T47D (cell line): ENCODE measurements around the gene NDUFA3.
"Not testable (repeated sequence)": the region's sequence is repeated elsewhere in the genome, so short reads cannot be mapped to it uniquely, and the experiment has no call there.

Experiments used
- DNase-seq, 2 experiments: peaks; one replicate each; pipeline versions ENCODE4 v3.0.0 to v3.0.0-alpha.2; 2011 to 2012; ENCODE audit warnings: low read depth in 1 of 2, low spot score in 1 of 2
- JUND ChIP-seq: IDR thresholded peaks from 2 replicates; pipeline ENCODE4 v1.6.1; 2012; ENCODE audit warnings: low read depth
- in situ Hi-C: cut with HindIII; loops from 2 replicates; pipeline ENCODE4 v1.10.0; 2016; ENCODE audit warnings: low sequenced_read_pairs, low pct_unique_long_range_greater_than_20kb

The NDUFA3 gene

GRCh38 chr19:54102421-54103169 is at the start of gene NDUFA3:
TSS of gene NDUFA3 (plus strand) at chr19:54102855. CDS start at chr19:54102879, 24 bp downstream.
- DNase-seq = peak; percentile 97 to 98
- TF ChIP-seq JUND = no peak
- in situ Hi-C loops = no loop called here

DNA sequence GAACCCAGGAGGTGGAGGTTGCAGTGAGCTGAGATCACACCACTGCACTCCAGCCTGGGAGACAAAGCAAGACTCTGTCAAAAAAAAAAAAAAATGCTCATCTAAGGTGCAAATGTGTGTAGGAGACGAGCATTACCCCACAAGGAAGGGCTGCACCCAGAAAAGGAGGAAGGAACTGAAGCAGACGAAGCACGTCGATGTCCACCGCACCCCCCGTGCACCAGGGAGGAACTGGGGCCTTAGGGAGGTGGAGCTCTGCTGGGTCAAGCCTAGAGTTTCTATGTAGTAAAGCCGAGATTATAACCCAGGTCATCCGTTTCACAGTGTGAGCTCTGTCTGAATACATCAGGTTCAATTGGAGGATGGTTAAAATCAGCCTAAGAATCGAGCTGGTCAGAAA is 40.0 kb upstream of the NDUFA3 start:
- no peak for TF ChIP-seq JUND
- in situ Hi-C loops = no loop called here
- DNase-seq = no peak

GRCh38 chr19:54063350-54064116 is 39.1 kb upstream of the NDUFA3 start, which contains the start of gene VSTM1:
TSS of gene VSTM1 (minus strand) at chr19:54063897. CDS start at chr19:54063777, 120 bp downstream.
- TF ChIP-seq JUND = no peak
- in situ Hi-C loops = no loop called here
- no peak for DNase-seq

- in situ Hi-C loops = no loop called here
- TF ChIP-seq JUND = no peak
- DNase-seq = no peak
Observed at GRCh38 chr19:54069470-54069869, 33.2 kb upstream of the NDUFA3 start.

DNA sequence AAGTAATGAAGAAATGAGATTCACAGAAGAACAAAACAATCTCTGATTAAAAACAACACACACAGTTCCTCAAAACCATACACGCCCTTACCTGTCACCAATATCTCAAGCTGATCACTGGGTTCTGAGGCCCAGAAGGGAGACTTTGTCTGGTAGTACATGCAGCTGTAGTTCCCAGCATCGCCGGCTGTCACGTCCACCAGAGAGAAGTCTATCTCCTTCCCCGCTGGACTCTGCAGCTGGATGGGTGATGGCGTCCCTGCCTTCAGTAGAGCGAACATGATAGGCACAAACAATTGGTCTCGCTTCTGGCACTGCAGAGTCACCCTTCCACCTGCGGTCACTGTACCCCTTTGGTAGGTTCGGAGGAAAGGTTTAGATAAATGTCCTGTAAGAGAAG is 28.8 kb upstream of the NDUFA3 start:
- DNase-seq = no peak
- in situ Hi-C loops = no loop called here
- no peak for TF ChIP-seq JUND

- in situ Hi-C loops = no loop called here
- DNase-seq = no peak
- no peak for TF ChIP-seq JUND
Observed at GRCh38 chr19:54074851-54075250, 27.8 kb upstream of the NDUFA3 start.

- no peak for TF ChIP-seq JUND
- no peak for DNase-seq
- in situ Hi-C loops = no loop called here
Observed at GRCh38 chr19:54077334-54077733, 25.3 kb upstream of the NDUFA3 start.

DNA sequence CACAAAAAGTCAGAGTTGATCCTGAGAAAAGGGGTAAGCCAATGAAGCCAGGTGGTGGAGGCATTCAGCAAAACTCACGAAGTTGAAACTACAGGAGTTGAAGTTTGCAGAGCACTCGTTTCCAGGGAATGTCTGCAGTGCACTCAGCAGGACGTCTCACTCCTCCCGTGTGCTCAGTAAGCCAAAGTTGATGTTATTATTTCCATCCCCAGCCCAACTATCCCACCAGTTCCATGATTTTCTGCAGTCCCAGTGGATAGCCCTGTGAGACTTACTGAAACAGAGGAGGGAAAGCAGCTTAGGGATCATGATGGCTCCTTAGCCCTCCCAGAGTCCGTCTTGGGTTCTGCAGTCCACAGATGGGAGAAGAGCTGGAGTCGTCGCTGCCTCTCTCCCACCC is 21.6 kb upstream of the NDUFA3 start, which contains the start of gene TARM1:
TARM1 (minus strand) TSS at position 334 of the 400 bp plus-strand sequence; CDS start at position 309, 25 bp downstream.
- no peak for DNase-seq

DNA sequence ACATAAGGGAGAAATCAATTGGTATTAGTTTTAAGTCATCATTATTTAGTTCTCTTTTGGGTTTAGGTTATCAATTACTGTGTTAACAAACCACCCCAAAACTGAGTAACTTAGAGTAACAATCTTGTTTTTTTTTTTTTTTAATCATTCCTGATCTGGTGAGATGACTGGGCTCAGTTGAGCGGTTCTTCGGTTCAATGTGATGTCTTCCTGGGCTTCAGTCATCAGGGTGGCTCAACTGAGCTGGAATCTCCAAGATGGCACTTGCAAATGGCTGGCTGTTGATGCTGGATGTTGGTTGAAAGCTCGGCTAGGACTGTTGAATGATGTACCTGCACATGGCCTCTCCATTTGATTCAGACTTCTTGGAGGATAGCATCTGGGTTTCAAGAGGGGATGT is 18.2 kb upstream of the NDUFA3 start:
- in situ Hi-C loops = no loop called here
- no peak for TF ChIP-seq JUND
- no peak for DNase-seq

More for the DNA sequence above, 21.6 kb upstream of the NDUFA3 start, which contains the start of gene TARM1:
- no peak for TF ChIP-seq JUND
- in situ Hi-C loops = no loop called here

DNA sequence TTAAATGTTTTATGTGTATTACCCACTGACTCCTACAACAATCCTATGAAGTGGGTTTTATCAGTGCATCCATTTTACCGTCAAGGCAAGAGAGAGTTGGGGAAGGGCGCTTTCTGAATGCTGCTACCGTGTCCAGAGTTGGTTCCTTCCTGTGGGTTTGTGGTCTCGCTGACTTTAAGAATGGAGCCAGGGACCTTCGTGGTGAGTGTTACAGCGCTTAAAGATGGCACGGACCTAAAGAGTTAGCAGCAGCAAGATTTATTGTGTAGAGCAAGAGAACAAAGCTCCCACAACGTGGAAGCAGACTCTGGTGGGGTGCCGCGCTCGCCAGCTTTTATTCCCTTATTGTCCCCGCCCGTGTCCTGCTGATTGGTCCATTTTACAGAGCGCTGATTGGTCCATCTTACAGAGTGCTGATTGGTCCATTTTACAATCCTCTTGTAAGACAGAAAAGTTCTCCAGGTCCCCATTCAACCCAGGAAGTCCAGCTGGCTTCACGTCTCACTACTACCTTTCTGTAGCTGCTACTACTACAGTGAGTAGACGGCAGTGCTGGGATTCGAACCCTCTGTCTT is 8.1 kb upstream of the NDUFA3 start:
- no peak for DNase-seq
- in situ Hi-C loops = no loop called here
- no peak for TF ChIP-seq JUND

DNA sequence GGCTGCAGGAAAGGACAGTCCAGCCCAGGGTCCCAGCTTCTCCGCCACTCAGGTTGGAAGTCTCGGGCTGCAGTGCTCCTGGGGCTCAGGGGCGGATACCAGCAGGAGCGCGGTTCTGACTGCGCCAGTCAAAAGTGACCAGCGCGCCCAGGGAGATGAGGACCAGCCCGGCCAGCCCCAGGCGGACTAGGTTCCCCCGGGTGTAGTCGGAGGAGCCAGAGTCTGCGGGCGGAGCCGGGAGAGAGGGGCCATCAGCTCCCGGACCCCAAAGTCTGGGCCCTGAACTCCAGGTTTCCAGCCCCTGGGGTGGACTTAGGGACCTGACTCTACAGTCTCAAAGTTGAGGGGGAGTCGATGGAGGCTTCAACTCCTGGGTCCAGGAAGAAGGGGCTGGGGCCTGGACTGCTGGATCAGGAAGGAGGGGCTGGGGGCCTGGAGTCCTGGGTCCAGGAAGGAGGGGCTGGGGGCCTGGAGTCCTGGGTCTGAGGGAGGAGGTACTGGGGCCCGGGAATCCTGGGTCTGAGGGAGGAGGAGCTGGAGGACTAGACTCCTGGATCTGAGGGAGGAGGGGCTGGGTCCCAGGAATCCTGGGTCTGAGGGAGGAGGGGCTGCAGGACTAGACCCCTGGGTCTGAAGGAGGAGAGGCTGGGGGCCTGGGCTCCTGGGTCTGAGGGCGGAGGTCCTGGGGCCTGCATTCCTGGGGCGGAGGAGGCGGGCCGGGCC is 7.4 kb upstream of the NDUFA3 start:
- DNase-seq = no peak
- in situ Hi-C loops = no loop called here
- TF ChIP-seq JUND = no peak

DNA sequence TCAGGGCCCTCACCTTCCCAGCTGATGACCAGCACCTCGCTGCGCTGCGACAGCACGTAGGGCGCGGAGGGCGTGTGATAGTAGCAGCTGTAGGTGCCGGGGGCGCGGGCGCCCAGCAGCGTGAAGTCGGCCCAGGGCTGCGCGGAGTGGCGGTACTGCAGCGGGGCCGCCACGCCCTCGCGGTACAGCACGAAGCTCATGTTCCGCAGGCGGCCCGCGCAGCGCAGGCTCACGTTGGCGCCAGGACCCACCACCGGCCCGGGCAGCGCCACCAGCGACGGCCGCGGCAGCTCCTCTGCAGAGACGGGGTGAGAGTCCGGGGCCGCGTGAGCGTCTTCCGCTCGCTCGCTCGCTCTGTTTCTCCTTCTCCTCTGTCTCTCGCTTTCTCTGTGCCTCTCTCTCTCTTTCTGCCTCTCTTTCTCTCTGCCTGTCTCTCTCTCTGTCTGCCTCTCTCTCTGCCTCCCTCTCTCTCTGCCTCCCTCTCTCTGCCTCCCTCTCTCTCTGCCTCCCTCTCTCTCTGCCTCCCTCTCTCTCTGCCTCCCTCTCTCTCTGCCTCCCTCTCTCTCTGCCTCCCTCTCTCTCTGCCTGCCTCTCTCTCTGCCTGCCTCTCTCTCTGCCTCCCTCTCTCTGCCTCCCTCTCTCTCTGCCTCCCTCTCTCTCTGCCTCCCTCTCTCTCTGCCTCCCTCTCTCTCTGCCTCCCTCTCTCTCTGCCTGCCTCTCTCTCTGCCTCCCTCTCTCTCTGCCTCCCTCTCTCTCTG is 6.6 kb upstream of the NDUFA3 start:
- in situ Hi-C loops, DNase-seq: not testable (repeated sequence)
